HepG2 (cell line): ENCODE measurements around the gene MYO16. TPM values are rescaled to one million over a fixed set of nuclear protein-coding genes. Genes with fewer than 3 reads are reported as not detected.

Experiments used
- ATAC-seq: fragments of 200-7000 bp; cut with Tn5 transposase; 3 replicates; pipeline ENCODE4 v1.9.1; 2020; ENCODE audit warnings: mild to moderate bottlenecking, moderate library complexity
- BruUV-seq: library from RNA; stranded (reverse); fragments of 400-500 nt; replicated peaks from 2 replicates; lab custom pipeline; 2021; lab: Mats Ljungman, UMichigan
- CTCF ChIA-PET: fragments of 300-600 bp; formaldehyde crosslinking; extraction: SDS; loops from one replicate; lab custom pipeline; 2021; ENCODE audit warnings: low total read pairs, inconsistent platforms, low intra/inter-chr PET ratio; lab: Yijun Ruan, JAX
- POLR2A ChIA-PET: fragments of 350-600 bp; sonication (Branson Sonifier 250); formaldehyde crosslinking; loops from one replicate; lab custom pipeline; 2020; ENCODE audit warnings: antibody characterized with exemption, inconsistent platforms; lab: Yijun Ruan, JAX
- DNase-seq: peaks from one replicate; pipeline ENCODE4 v3.0.0-alpha.2; 2015; ENCODE audit warnings: low spot score
- FAIRE-seq: peaks from 3 replicates; lab custom pipeline; 2011; peaks lifted over from hg19 to GRCh38; lab: Jason Lieb, UNC
- H2AFZ ChIP-seq: one replicate; pipeline ENCODE4 v1.6.1; 2011; ENCODE audit warnings: low read length, inconsistent platforms
- H3K27ac ChIP-seq: fragments of 300-600 bp; 3 replicates; pipeline ENCODE4 v1.8.0; 2011; ENCODE audit warnings: mixed run types, mild to moderate bottlenecking, mixed read lengths, low read length, inconsistent platforms; ENCODE audit not compliant: insufficient read depth; ENCODE audit errors: extremely low read length
- H3K27me3 ChIP-seq, 2 experiments: fragments of 200-600 bp in 1 of 2; 2 replicates in 1 of 2; 3 replicates in 1 of 2; pipeline versions ENCODE4 v1.6.0 to v1.8.0; 2011; ENCODE audit warnings: low read length in 2 of 2, mild to moderate bottlenecking in 2 of 2, moderate library complexity in 2 of 2, inconsistent platforms in 1 of 2; ENCODE audit not compliant: insufficient read depth in 2 of 2, control insufficient read depth in 1 of 2
- H3K36me3 ChIP-seq, 2 experiments: fragments of 200-600 bp in 1 of 2; replicated peaks in 1 of 2; 2 replicates in 1 of 2; 3 replicates in 1 of 2; pipeline versions ENCODE4 v1.5.1 to v1.8.0; 2011; ENCODE audit warnings: low read length in 2 of 2, inconsistent platforms in 1 of 2; ENCODE audit not compliant: insufficient read depth in 2 of 2, control insufficient read depth in 1 of 2
- H3K4me1 ChIP-seq: 2 replicates; pipeline ENCODE4 v1.5.1; 2012; ENCODE audit warnings: low read length, inconsistent platforms; ENCODE audit not compliant: insufficient read depth
- H3K4me2 ChIP-seq: 2 replicates; pipeline ENCODE4 v1.6.0; 2011; ENCODE audit warnings: low read depth, low read length, inconsistent platforms
- H3K4me3 ChIP-seq, 3 experiments: fragments of 200-600 bp in 1 of 3; sonication (generic), shearing (Covaris generic) in 1 of 3; replicated peaks in 1 of 3; 2 replicates each; pipeline ENCODE4 v1.5.1; 2011 to 2016; ENCODE audit warnings: low read length in 3 of 3, inconsistent platforms in 2 of 3, low read depth in 2 of 3, mild to moderate bottlenecking in 2 of 3, control low read depth in 1 of 3, mixed read lengths in 1 of 3; ENCODE audit not compliant: insufficient read depth in 1 of 3
- H3K79me2 ChIP-seq: one replicate; pipeline ENCODE4 v1.6.1; 2011; ENCODE audit warnings: low read length, inconsistent platforms; ENCODE audit not compliant: insufficient read depth
- H3K9ac ChIP-seq: 2 replicates; pipeline ENCODE4 v1.6.0; 2011; ENCODE audit warnings: mild to moderate bottlenecking, low read depth, low read length, inconsistent platforms; ENCODE audit not compliant: insufficient read depth
- H3K9me3 ChIP-seq: 2 replicates; pipeline ENCODE4 v1.5.1; 2012; ENCODE audit warnings: mild to moderate bottlenecking, low read length
- H4K20me1 ChIP-seq: 2 replicates; pipeline ENCODE4 v1.6.0; 2011; ENCODE audit warnings: inconsistent platforms, mild to moderate bottlenecking, low read length, moderate library complexity; ENCODE audit not compliant: insufficient read depth
- DDIT3 ChIP-seq: sonication (generic); formaldehyde crosslinking; IDR thresholded peaks from 2 replicates; pipeline ENCODE4 v1.4.0; 2020; ENCODE audit warnings: mild to moderate bottlenecking, missing genetic modification reagents
- GPBP1L1 ChIP-seq: sonication (generic); formaldehyde crosslinking; IDR thresholded peaks from 2 replicates; pipeline ENCODE4 v1.5.0; 2020; ENCODE audit warnings: mild to moderate bottlenecking, missing genetic modification reagents
- HBP1 ChIP-seq: IDR thresholded peaks from 2 replicates; pipeline ENCODE4 v1.6.1; 2016; ENCODE audit warnings: low read depth, control low read depth
- IRF2 ChIP-seq: IDR thresholded peaks from 2 replicates; pipeline ENCODE4 v1.6.1; 2018; ENCODE audit warnings: missing genetic modification reagents, missing compliant biosample characterization
- ISX ChIP-seq: sonication (generic); formaldehyde crosslinking; conservative IDR thresholded peaks from 2 replicates; pipeline ENCODE4 v1.5.0; 2020; ENCODE audit warnings: missing genetic modification reagents
- KLF11 ChIP-seq: IDR thresholded peaks from 2 replicates; pipeline ENCODE4 v1.6.1; 2016; ENCODE audit warnings: missing compliant biosample characterization
- PAXIP1 ChIP-seq: sonication (generic); formaldehyde crosslinking; conservative IDR thresholded peaks from 2 replicates; pipeline ENCODE4 v1.4.0; 2020; ENCODE audit warnings: mild to moderate bottlenecking, missing genetic modification reagents, moderate library complexity
- RFX5 ChIP-seq: IDR thresholded peaks from 2 replicates; pipeline ENCODE4 v1.6.1; 2011; ENCODE audit warnings: low read depth, low read length, improper control_type of control experiment
- RXRA ChIP-seq: sonication (generic); formaldehyde crosslinking; IDR thresholded peaks from 2 replicates; pipeline ENCODE4 v1.5.1; 2020; ENCODE audit warnings: missing genetic modification reagents
- SP1 ChIP-seq, 2 experiments: fragments of 450-650 bp in 1 of 2; sonication (generic) in 1 of 2; formaldehyde crosslinking in 1 of 2; IDR thresholded peaks; 2 replicates each; pipeline versions ENCODE4 v1.4.0 to v1.6.1; 2016 to 2020; ENCODE audit warnings: missing genetic modification reagents in 1 of 2
- ZNF510 ChIP-seq: sonication (generic); formaldehyde crosslinking; IDR thresholded peaks from 2 replicates; pipeline ENCODE4 v1.4.0; 2020; ENCODE audit warnings: low read depth, mild to moderate bottlenecking, missing genetic modification reagents
- WGBS: methylation state at CpG from one replicate; pipeline ENCODE4 v1.1.6; 2017; ENCODE audit warnings: low lambda C conversion rate; 5-methylcytosine and 5-hydroxymethylcytosine counted together
- in situ Hi-C: cut with HindIII; loops from 2 replicates; pipeline ENCODE4 v1.10.0; 2017; ENCODE audit warnings: low pct_unique_long_range_greater_than_20kb; ENCODE audit not compliant: extremely low pct_ligation_motif_present
- intact Hi-C: fragments of 100-400 bp; cut with micrococcal nuclease; formaldehyde crosslinking; loops from one replicate; pipeline ENCODE4 v1.10.0; 2022; ENCODE audit not compliant: unreplicated experiment
- polyA plus RNA-seq, 8 experiments: library from polyadenylated mRNA; depleted of rRNA in 3 of 8; stranded (reverse) in 7 of 8; unstranded in 1 of 8; fragments of >200 nt; fragmentation: Illumina TruSeq in 4 of 8; extraction: Trizol in 4 of 8; gene quantifications; 2 replicates each; pipeline versions ENCODE4 v1.2.1 to v1.2.3, GENCODE V29; 2011 to 2016; ENCODE audit warnings: low read depth in 4 of 8, missing spikeins in 1 of 8, mixed read lengths in 1 of 8; ENCODE audit not compliant: insufficient read depth in 1 of 8
- total RNA-seq, 5 experiments: library from RNA; depleted of rRNA; stranded (reverse); fragments of >200 nt; fragmentation: Illumina TruSeq; extraction: Trizol; gene quantifications; 2 replicates each; pipeline ENCODE4 v1.2.3, GENCODE V29; 2016; ENCODE audit warnings: low read depth in 1 of 5

MYO16 gene
- total and polyA plus RNA-seq, 2 of the 13 experiments (the other 11 are each of a cell fraction or from before 2014, with no cell fraction given) = not detected

- no peak for TF ChIP-seq ISX
- TF ChIP-seq IRF2 (CRISPR knock-in tag) = no peak
Observed at GRCh38 chr13:109105899-109106298, 476.5 kb downstream of the MYO16 start (continued).

GRCh38 chr13:109110159-109110558, 480.7 kb downstream of the MYO16 start:
- no peak overlapping the region for H3K27ac ChIP-seq
- no peaks in the 10 kb centered on the region for H3K79me2 ChIP-seq
- no peaks in the 10 kb centered on the region for H3K36me3 ChIP-seq
- no peaks in the 10 kb centered on the region for H3K4me1 ChIP-seq
- DNase-seq = no peak
- no peak overlapping the region for H3K4me3 ChIP-seq
- ChIA-PET CTCF (no interaction called here), POLR2A (no interaction called here)
- H3K9me3 ChIP-seq = no peaks in the 10 kb centered on the region
- BruUV-seq = no TSS peak
- H2AFZ ChIP-seq = no peak overlapping the region
- no peak overlapping the region for H3K4me2 ChIP-seq
- no peaks in the 10 kb centered on the region for H4K20me1 ChIP-seq
- no peak for TF ChIP-seq ZNF510 (CRISPR knock-in tag)
- intact Hi-C loops (no loop called here), in situ Hi-C loops (no loop called here)
- no peak for FAIRE-seq
- ATAC-seq = no peak
- no peaks in the 10 kb centered on the region for H3K27me3 ChIP-seq
- WGBS = 0% methylated on average over 1 of the region's 1 CpG
- no peak overlapping the region for H3K9ac ChIP-seq

GRCh38 chr13:109111141-109111540, 481.7 kb downstream of the MYO16 start:
- Histone ChIP-seq H3K4me1 (no peaks in the 10 kb centered on the region), H3K9me3 (no peaks in the 10 kb centered on the region), H3K27ac (no peak overlapping the region), H3K27me3 (no peaks in the 10 kb centered on the region), H4K20me1 (no peaks in the 10 kb centered on the region), H3K9ac (no peak overlapping the region), H3K36me3 (no peaks in the 10 kb centered on the region), H3K79me2 (no peaks in the 10 kb centered on the region), H3K4me3 (no peak overlapping the region), H2AFZ (no peak overlapping the region), H3K4me2 (no peak overlapping the region)
- BruUV-seq = no TSS peak
- no peak for DNase-seq
- in situ Hi-C loops = no loop called here
- ATAC-seq = no peak
- WGBS = 4% methylated on average over 1 of the region's 1 CpG
- intact Hi-C loops = no loop called here
- CTCF ChIA-PET = no interaction called here
- FAIRE-seq = no peak
- POLR2A ChIA-PET = no interaction called here
- no peak for TF ChIP-seq PAXIP1
- TF ChIP-seq DDIT3 (CRISPR knock-in tag) = no peak
- TF ChIP-seq HBP1 (CRISPR knock-in tag) = no peak
- no peak for TF ChIP-seq GPBP1L1 (CRISPR knock-in tag)
- TF ChIP-seq RXRA (CRISPR knock-in tag) = no peak
- no peak for TF ChIP-seq SP1 (IDR thresholded peaks at IDR 0.05)
- no peak for TF ChIP-seq SP1 (CRISPR knock-in tag; IDR thresholded peaks at IDR 0.05)
- TF ChIP-seq RFX5 = no peak
- TF ChIP-seq KLF11 (CRISPR knock-in tag) = no peak
